Suprapubic skin (tissue), 4 donors: Measurements from ENCODE around the gene CLNK. TPM values are rescaled to one million over a fixed set of nuclear protein-coding genes. Genes with fewer than 3 reads are reported as not detected.

Source experiments
- DNase-seq, 2 donors: peaks; one replicate each; pipeline ENCODE4 v3.0.0-alpha.2; 2019; ENCODE audit warnings: low spot score in 2 of 2
- H3K27ac ChIP-seq: fragments of 200-600 bp; sonication (generic); one replicate; pipeline ENCODE4 v1.5.1; 2019
- H3K27me3 ChIP-seq: fragments of 200-600 bp; sonication (generic); one replicate; pipeline ENCODE4 v1.5.1; 2019
- H3K36me3 ChIP-seq: fragments of 200-600 bp; sonication (generic); one replicate; pipeline ENCODE4 v1.5.1; 2019
- H3K4me1 ChIP-seq: fragments of 200-600 bp; sonication (generic); one replicate; pipeline ENCODE4 v1.5.1; 2019
- H3K4me3 ChIP-seq: fragments of 200-600 bp; sonication (generic); one replicate; pipeline ENCODE4 v1.5.1; 2019; ENCODE audit warnings: mild to moderate bottlenecking
- H3K9me3 ChIP-seq: fragments of 200-600 bp; sonication (generic); one replicate; pipeline ENCODE4 v1.5.1; 2019
- CTCF ChIP-seq, 2 donors: fragments of 200-600 bp in 1 of 2; fragments of 450-650 bp in 1 of 2; sonication (generic) in 1 of 2; IDR thresholded peaks; one replicate each; pipeline ENCODE4 v1.5.1; 2016 to 2019; ENCODE audit warnings: antibody characterized with exemption in 2 of 2, mild to moderate bottlenecking in 1 of 2, moderate library complexity in 1 of 2
- EP300 ChIP-seq: sonication (generic); formaldehyde crosslinking; IDR thresholded peaks from one replicate; pipeline ENCODE4 v1.6.1; 2017; ENCODE audit warnings: antibody characterized with exemption
- POLR2A ChIP-seq, 2 donors: fragments of 450-650 bp; IDR thresholded peaks; one replicate each; pipeline ENCODE4 v1.6.1; 2017; ENCODE audit warnings: antibody characterized with exemption in 2 of 2, mild to moderate bottlenecking in 2 of 2, moderate library complexity in 2 of 2
- POLR2AphosphoS5 ChIP-seq, 3 donors: sonication (generic); formaldehyde crosslinking; IDR thresholded peaks; one replicate each; pipeline ENCODE4 v1.6.1; 2017; ENCODE audit warnings: antibody characterized with exemption in 3 of 3
- WGBS: methylation state at CpG from one replicate; pipeline ENCODE4 v1.1.5; 2018; 5-methylcytosine and 5-hydroxymethylcytosine counted together
- total RNA-seq, 4 donors: library from RNA; depleted of rRNA; stranded (reverse); fragments of >200 nt; gene quantifications; one replicate each; pipeline ENCODE4 v1.1.0, GENCODE V29; 2016

CLNK gene
- total RNA-seq, 4 donors from 2014 or later, result 0.11 to 0.64 (median 0.52) TPM; not detected in 1

GRCh38 chr4:10448991-10449390 is 235.6 kb downstream of the CLNK start:
- H3K36me3 ChIP-seq, result peaks cover 42% of the 10 kb centered on the region
- WGBS, result 93% methylated on average over 5 of the region's 5 CpGs

GRCh38 chr4:10442976-10443375 is 241.6 kb downstream of the CLNK start:
- Histone ChIP-seq H3K27me3 (no peaks in the 10 kb centered on the region), H3K4me3 (no peak overlapping the region), H3K36me3 (peaks cover 18% of the 10 kb centered on the region), H3K9me3 (peaks cover 6% of the 10 kb centered on the region), H3K27ac (no peak overlapping the region), H3K4me1 (no peaks in the 10 kb centered on the region)
- no peak for TF ChIP-seq EP300
- no peak for TF ChIP-seq CTCF (IDR thresholded peaks at IDR 0.05)
- no peak for TF ChIP-seq POLR2A (IDR thresholded peaks at IDR 0.05)
- TF ChIP-seq POLR2AphosphoS5 (IDR thresholded peaks at IDR 0.05), result no peak
- DNase-seq, result no peak
- whole genome bisulfite sequencing, result 97% methylated on average over 5 of the region's 5 CpGs

More at GRCh38 chr4:10448991-10449390, 235.6 kb downstream of the CLNK start:
- DNase-seq, result no peak
- no peaks in the 10 kb centered on the region for H3K4me1 ChIP-seq
- H3K4me3 ChIP-seq, result no peak overlapping the region
- TF ChIP-seq POLR2A (IDR thresholded peaks at IDR 0.05), result no peak
- no peak for TF ChIP-seq POLR2AphosphoS5 (IDR thresholded peaks at IDR 0.05)
- no peak for TF ChIP-seq EP300
- TF ChIP-seq CTCF (IDR thresholded peaks at IDR 0.05), result no peak
- no peaks in the 10 kb centered on the region for H3K9me3 ChIP-seq
- H3K27ac ChIP-seq, result no peak overlapping the region
- no peaks in the 10 kb centered on the region for H3K27me3 ChIP-seq

GRCh38 chr4:10441512-10441911 is 243.1 kb downstream of the CLNK start:
- Histone ChIP-seq H3K4me3 (no peak overlapping the region), H3K4me1 (no peaks in the 10 kb centered on the region), H3K9me3 (peaks cover 6% of the 10 kb centered on the region), H3K27me3 (no peaks in the 10 kb centered on the region), H3K36me3 (peaks cover 14% of the 10 kb centered on the region), H3K27ac (no peak overlapping the region)
- no peak for DNase-seq
- TF ChIP-seq POLR2AphosphoS5 (IDR thresholded peaks at IDR 0.05), result no peak
- TF ChIP-seq CTCF (IDR thresholded peaks at IDR 0.05), result no peak
- TF ChIP-seq EP300, result no peak
- TF ChIP-seq POLR2A (IDR thresholded peaks at IDR 0.05), result no peak
- WGBS, result 75% methylated on average over 4 of the region's 4 CpGs

GRCh38 chr4:10438924-10439323 is 245.6 kb downstream of the CLNK start:
- no peaks in the 10 kb centered on the region for H3K27me3 ChIP-seq
- peaks cover 6% of the 10 kb centered on the region for H3K9me3 ChIP-seq
- no peak overlapping the region for H3K27ac ChIP-seq
- DNase-seq, result no peak
- TF ChIP-seq CTCF (IDR thresholded peaks at IDR 0.05) (no peak), EP300 (no peak), POLR2AphosphoS5 (IDR thresholded peaks at IDR 0.05) (no peak), POLR2A (IDR thresholded peaks at IDR 0.05) (no peak)
- no peaks in the 10 kb centered on the region for H3K4me1 ChIP-seq
- no peak overlapping the region for H3K4me3 ChIP-seq
- H3K36me3 ChIP-seq, result no peaks in the 10 kb centered on the region
- WGBS, result 48% methylated on average over 1 of the region's 1 CpG

- 48% methylated on average over 1 of the region's 1 CpG for WGBS
Observed at GRCh38 chr4:10437735-10438134, 246.8 kb downstream of the CLNK start.

More at GRCh38 chr4:10437735-10438134, 246.8 kb downstream of the CLNK start:
- no peaks in the 10 kb centered on the region for H3K4me1 ChIP-seq
- no peak for DNase-seq
- H3K4me3 ChIP-seq, result no peak overlapping the region
- no peak for TF ChIP-seq POLR2A (IDR thresholded peaks at IDR 0.05)
- TF ChIP-seq POLR2AphosphoS5 (IDR thresholded peaks at IDR 0.05), result no peak
- no peak for TF ChIP-seq CTCF (IDR thresholded peaks at IDR 0.05)
- TF ChIP-seq EP300, result no peak
- no peak overlapping the region for H3K27ac ChIP-seq
- H3K36me3 ChIP-seq, result no peaks in the 10 kb centered on the region
- no peaks in the 10 kb centered on the region for H3K9me3 ChIP-seq
- H3K27me3 ChIP-seq, result no peaks in the 10 kb centered on the region

Other genes starting within 250 kb of the CLNK start
- gene ZNF518B, start 227.3 kb downstream of the CLNK start, total RNA-seq, result 10 to 100 TPM; 15.7 to 21.9 (median 20.9) TPM